HepG2 (cell line): ENCODE data around the gene KRTAP12-2.
"Not testable (repeated sequence)": the region's sequence is repeated elsewhere in the genome, so short reads cannot be mapped to it uniquely, and the experiment has no call there.

Source experiments
- ATF7 ChIP-seq, 2 experiments: fragments of 450-650 bp in 1 of 2; sonication (generic) in 1 of 2; formaldehyde crosslinking in 1 of 2; IDR thresholded peaks; 2 replicates each; pipeline versions ENCODE4 v1.4.0 to v1.6.1; 2016 to 2020; ENCODE audit warnings: antibody characterized with exemption in 1 of 2, mild to moderate bottlenecking in 1 of 2, missing genetic modification reagents in 1 of 2
- CREB1 ChIP-seq, 2 experiments: fragments of 450-650 bp in 1 of 2; IDR thresholded peaks; 2 replicates each; pipeline ENCODE4 v1.6.1; 2016 to 2017; ENCODE audit warnings: control low read depth in 1 of 2, mild to moderate bottlenecking in 1 of 2, missing compliant biosample characterization in 1 of 2, missing genetic modification characterization in 1 of 2
- DMAP1 ChIP-seq: IDR thresholded peaks from 2 replicates; pipeline ENCODE4 v1.6.1; 2016
- HNRNPK ChIP-seq: fragments of 200-400 bp; formaldehyde crosslinking; IDR thresholded peaks from 2 replicates; pipeline ENCODE4 v1.6.1; 2018; ENCODE audit warnings: low read length, low read depth, moderate library complexity, mild to moderate bottlenecking; ENCODE audit not compliant: poor library complexity, severe bottlenecking
- JUN ChIP-seq: sonication (generic); formaldehyde crosslinking; IDR thresholded peaks from 2 replicates; pipeline ENCODE4 v1.4.0; 2020; ENCODE audit warnings: mild to moderate bottlenecking, missing genetic modification reagents
- POLR2A ChIP-seq, 2 experiments: IDR thresholded peaks; 2 replicates each; pipeline ENCODE4 v1.6.1; 2011; ENCODE audit warnings: low read depth in 2 of 2, low read length in 2 of 2, mild to moderate bottlenecking in 1 of 2, moderate library complexity in 1 of 2; ENCODE audit not compliant: insufficient read depth in 1 of 2
- XBP1 ChIP-seq: sonication (generic); formaldehyde crosslinking; IDR thresholded peaks from 2 replicates; pipeline ENCODE4 v1.5.0; 2020; ENCODE audit warnings: missing genetic modification reagents
- ZBTB21 ChIP-seq: sonication (generic); formaldehyde crosslinking; IDR thresholded peaks from 2 replicates; pipeline ENCODE4 v1.4.0; 2020; ENCODE audit warnings: missing genetic modification reagents
- ZNF232 ChIP-seq: sonication (generic); formaldehyde crosslinking; IDR thresholded peaks from 2 replicates; pipeline ENCODE4 v1.4.0; 2020; ENCODE audit warnings: missing genetic modification reagents, borderline replicate concordance

- not testable (repeated sequence) for TF ChIP-seq HNRNPK; POLR2A (IDR thresholded peaks at IDR 0.05; ENCODE audit: insufficient read depth in 1 of 2, low read depth in 2 of 2, low read length in 2 of 2); ZNF232; JUN (CRISPR knock-in tag); CREB1 (IDR thresholded peaks at IDR 0.05); CREB1 (CRISPR knock-in tag; IDR thresholded peaks at IDR 0.05); XBP1 (CRISPR knock-in tag); DMAP1 (CRISPR knock-in tag); ATF7 (IDR thresholded peaks at IDR 0.05); ATF7 (CRISPR knock-in tag; IDR thresholded peaks at IDR 0.05); ZBTB21 (CRISPR knock-in tag)
Observed at GRCh38 chr21:44689740-44690139, 23.0 kb upstream of the KRTAP12-2 start.
